Adrenal gland (tissue), 12 donors: ENCODE data around the gene ERF. TPM values are rescaled to one million over a fixed set of nuclear protein-coding genes. Genes with fewer than 3 reads are reported as not detected.

Source experiments
- DNase-seq, 7 donors: peaks; one replicate each; pipeline ENCODE4 v3.0.0-alpha.2; 2019 to 2020
- H3K27ac ChIP-seq, 5 donors: fragments of 200-600 bp; sonication (generic) in 4 of 5; 1 replicate in 3 of 5; 2 replicates in 2 of 5; pipeline versions ENCODE4 v1.5.1 to v1.8.0; 2016 to 2020; ENCODE audit warnings: mild to moderate bottlenecking in 1 of 5
- H3K27me3 ChIP-seq: fragments of 200-600 bp; 2 replicates; pipeline ENCODE4 v1.8.0; 2021
- H3K36me3 ChIP-seq, 2 donors: fragments of 200-600 bp; replicated peaks in 1 of 2; 1 replicate in 1 of 2; 2 replicates in 1 of 2; pipeline versions ENCODE4 v1.5.1 to v1.8.0; 2018 to 2022
- H3K4me1 ChIP-seq, 2 donors: fragments of 200-600 bp; replicated peaks in 1 of 2; 1 replicate in 1 of 2; 2 replicates in 1 of 2; pipeline versions ENCODE4 v1.5.1 to v1.8.0; 2018 to 2021
- H3K4me3 ChIP-seq, 4 donors: fragments of 200-600 bp; sonication (generic) in 3 of 4; one replicate each; pipeline ENCODE4 v1.5.1; 2016 to 2018
- H3K9me3 ChIP-seq, 3 donors: fragments of 200-600 bp; sonication (generic) in 1 of 3; replicated peaks in 1 of 3; 1 replicate in 2 of 3; 2 replicates in 1 of 3; pipeline versions ENCODE4 v1.5.1 to v1.8.0; 2016 to 2021
- POLR2A ChIP-seq, 2 donors: fragments of 450-650 bp; IDR thresholded peaks; one replicate each; pipeline ENCODE4 v1.6.1; 2017; ENCODE audit warnings: antibody characterized with exemption in 2 of 2, mild to moderate bottlenecking in 2 of 2, moderate library complexity in 1 of 2
- WGBS, 4 donors: extraction: QIAGEN DNeasy Blood & Tissue Kit in 2 of 4; methylation state at CpG; one replicate each; pipeline versions ENCODE4 v1.1.5 to v1.1.7; 2013 to 2017; 5-methylcytosine and 5-hydroxymethylcytosine counted together
- intact Hi-C, 2 donors: fragments of 100-400 bp; cut with DNase I; formaldehyde crosslinking; loops; one replicate each; pipeline versions ENCODE4 v1.14.1 to v1.15.0; 2022 to 2023
- polyA plus RNA-seq, 3 donors: library from polyadenylated mRNA; stranded (reverse); fragments of 200-250 nt in 2 of 3; fragments of 350-450 nt in 1 of 3; fragmentation: Illumina TruSeq in 1 of 3; extraction: RNeasy Lipid Tissue Mini Kit (QIAGEN cat#74804) in 1 of 3; gene quantifications; one replicate each; pipeline ENCODE4 v1.2.3, GENCODE V29; 2013 to 2014
- total RNA-seq, 9 donors: library from RNA; depleted of rRNA in 4 of 9; stranded (reverse); fragments of >200 nt in 4 of 9; fragments of 120-200 nt in 1 of 9; fragmentation: NEBNext Ultra II Directional in 1 of 9; extraction: Animal tissue kit (Norgen Biotek cat#: 25700) in 1 of 9; gene quantifications; one replicate each; pipeline versions ENCODE4 v1.1.0 to v1.2.4, GENCODE V29; 2013 to 2023
- TF ChIP-seq, protein P1 (sequence below), 6 experiments: fragments of 450-650 bp in 4 of 6; fragments of 200-600 bp in 2 of 6; sonication (generic) in 1 of 6; IDR thresholded peaks; 1 replicate in 5 of 6; 2 replicates in 1 of 6; pipeline versions ENCODE4 v1.5.1 to v1.8.0; 2016 to 2021; ENCODE audit warnings: antibody characterized with exemption in 6 of 6, mild to moderate bottlenecking in 2 of 6, moderate library complexity in 1 of 6
- donor health status: healthy with polysubstance abuse.
- donor health status: Bipolar disorder and iron deficiency.
- donor health status: DM: yes; HTN: yes; CAD: no.
- donor health status: DM: no; HTN: no; CAD: no.
- donor health status: DM: no; HTN: no; CAD: no.
- donor health status: DM: yes; HTN: yes; CAD: no.

The ERF gene
- total and polyA plus RNA-seq, 12 donors: 11.4 to 147 (median 52.4) TPM

DNA sequence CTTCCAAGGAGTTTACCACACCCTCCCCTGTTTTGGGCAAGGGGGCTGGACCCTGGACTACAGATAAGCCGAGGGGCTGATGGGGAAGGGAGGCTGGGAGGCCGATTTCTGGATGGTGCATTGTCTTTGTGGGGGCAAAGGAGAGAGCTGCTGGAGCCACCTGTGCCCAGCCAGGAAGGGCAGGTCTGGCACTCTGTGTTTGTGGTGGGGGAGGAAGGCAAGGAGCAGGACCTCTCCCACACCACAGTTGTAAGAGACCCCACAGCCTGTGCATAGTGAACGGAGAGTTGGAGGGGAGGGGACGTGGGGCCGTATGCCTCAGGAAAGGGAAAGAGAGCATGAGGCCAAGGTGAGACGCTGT lies 31.0 kb upstream of the ERF start:
- 18 to 30% (median 22%) methylated on average over 6 of the region's 6 CpGs for WGBS, 4 donors
- peak overlapping the region in 1 of 4 donors; percentile 14 for H3K4me3 ChIP-seq
- H3K27ac ChIP-seq: peak overlapping the region in 4 of 5 donors; percentile 49 to 100 (median 78)
- intact Hi-C loops: no loop called here
- peaks cover 0 to 42% of the 10 kb centered on the region in 2 donors for H3K36me3 ChIP-seq
- no peaks in the 10 kb centered on the region for H3K27me3 ChIP-seq
- H3K9me3 ChIP-seq: no peaks in the 10 kb centered on the region
- H3K4me1 ChIP-seq: peaks cover 49 to 50% of the 10 kb centered on the region in 2 donors
- TF ChIP-seq POLR2A (IDR thresholded peaks at IDR 0.05): no peak
- TF ChIP-seq, protein P1, sequence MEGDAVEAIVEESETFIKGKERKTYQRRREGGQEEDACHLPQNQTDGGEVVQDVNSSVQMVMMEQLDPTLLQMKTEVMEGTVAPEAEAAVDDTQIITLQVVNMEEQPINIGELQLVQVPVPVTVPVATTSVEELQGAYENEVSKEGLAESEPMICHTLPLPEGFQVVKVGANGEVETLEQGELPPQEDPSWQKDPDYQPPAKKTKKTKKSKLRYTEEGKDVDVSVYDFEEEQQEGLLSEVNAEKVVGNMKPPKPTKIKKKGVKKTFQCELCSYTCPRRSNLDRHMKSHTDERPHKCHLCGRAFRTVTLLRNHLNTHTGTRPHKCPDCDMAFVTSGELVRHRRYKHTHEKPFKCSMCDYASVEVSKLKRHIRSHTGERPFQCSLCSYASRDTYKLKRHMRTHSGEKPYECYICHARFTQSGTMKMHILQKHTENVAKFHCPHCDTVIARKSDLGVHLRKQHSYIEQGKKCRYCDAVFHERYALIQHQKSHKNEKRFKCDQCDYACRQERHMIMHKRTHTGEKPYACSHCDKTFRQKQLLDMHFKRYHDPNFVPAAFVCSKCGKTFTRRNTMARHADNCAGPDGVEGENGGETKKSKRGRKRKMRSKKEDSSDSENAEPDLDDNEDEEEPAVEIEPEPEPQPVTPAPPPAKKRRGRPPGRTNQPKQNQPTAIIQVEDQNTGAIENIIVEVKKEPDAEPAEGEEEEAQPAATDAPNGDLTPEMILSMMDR (IDR thresholded peaks at IDR 0.05): no peak
- DNase-seq: peak in 1 of 7 donors; percentile 29

DNA sequence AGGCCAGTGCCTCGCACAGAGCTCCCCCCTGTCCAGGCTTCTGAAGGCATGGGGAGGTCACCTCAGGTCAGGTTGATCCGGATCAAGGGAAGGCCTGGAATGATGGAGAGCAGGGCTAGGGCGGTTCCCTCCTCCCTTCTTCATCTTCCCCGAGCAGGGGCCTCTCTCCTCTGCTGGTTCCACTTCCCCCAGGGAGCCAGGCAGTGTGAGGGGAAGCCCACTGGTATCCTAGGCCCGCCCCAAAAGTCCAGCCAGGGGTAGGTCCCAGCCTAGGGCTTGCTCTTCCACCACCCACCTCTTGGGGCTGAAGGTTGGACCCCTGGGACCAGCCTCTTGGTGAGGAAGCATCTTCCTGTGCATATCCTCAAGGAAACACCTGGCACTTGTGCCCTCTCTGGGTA lies 30.6 kb upstream of the ERF start:
- 29 to 38% (median 33%) methylated on average over 5 of the region's 5 CpGs for WGBS, 4 donors
- intact Hi-C loops: no loop called here
- TF ChIP-seq, protein P1 (IDR thresholded peaks at IDR 0.05): no peak
- TF ChIP-seq POLR2A (IDR thresholded peaks at IDR 0.05): no peak
- Histone ChIP-seq H3K27me3 (no peaks in the 10 kb centered on the region), H3K4me3 (peak overlapping the region in 1 of 4 donors; percentile 14), H3K36me3 (peaks cover 0 to 37% of the 10 kb centered on the region in 2 donors), H3K4me1 (peaks cover 49 to 51% of the 10 kb centered on the region in 2 donors), H3K27ac (peak overlapping the region; percentile 40 to 100 (median 70)), H3K9me3 (no peaks in the 10 kb centered on the region)
- DNase-seq: peak in 4 of 7 donors; percentile 27 to 65 (median 34)

DNA sequence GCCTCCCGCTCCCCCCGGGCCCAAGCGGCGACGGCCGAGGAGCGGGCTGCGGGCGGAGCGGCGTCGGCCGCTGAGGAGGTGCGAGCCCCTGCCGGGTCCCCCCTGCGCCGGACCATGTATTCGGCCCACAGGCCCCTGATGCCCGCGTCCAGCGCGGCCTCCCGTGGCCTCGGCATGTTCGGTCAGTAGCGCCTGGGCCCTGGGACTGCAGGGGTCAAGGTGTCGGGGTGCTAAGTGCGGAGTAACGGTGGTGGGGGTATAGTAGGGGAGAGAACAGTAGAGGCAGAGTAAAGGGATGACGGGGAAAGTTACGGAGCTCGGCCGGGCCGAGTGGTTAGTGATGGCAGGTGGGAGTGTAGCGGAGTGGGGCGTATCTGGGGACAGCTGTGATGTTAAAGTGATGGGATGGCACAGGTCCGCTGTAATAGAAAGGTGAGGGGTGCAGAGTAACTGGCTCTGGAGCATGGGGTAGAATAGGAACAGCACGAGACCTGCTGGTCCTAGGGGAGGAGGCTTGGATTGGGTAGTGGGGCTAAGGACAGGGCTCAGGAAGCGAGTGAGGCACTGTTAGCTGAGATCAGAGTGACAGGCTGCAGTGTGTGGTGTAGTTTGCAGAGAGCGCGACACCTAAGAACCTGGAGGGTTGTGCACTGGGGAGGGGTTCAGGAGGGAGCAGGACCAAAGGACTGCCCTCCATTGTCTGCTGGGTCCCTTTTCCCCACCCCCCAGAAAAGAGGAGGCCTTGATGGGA lies 29.8 kb upstream of the ERF start:
- Histone ChIP-seq H3K4me3 (peak overlapping the region in 2 of 4 donors; percentile 48 to 89), H3K27me3 (no peaks in the 10 kb centered on the region), H3K27ac (peak overlapping the region; percentile 40 to 100 (median 70)), H3K9me3 (no peaks in the 10 kb centered on the region), H3K4me1 (peaks cover 49 to 51% of the 10 kb centered on the region in 2 donors), H3K36me3 (peaks cover 0 to 30% of the 10 kb centered on the region in 2 donors)
- intact Hi-C loops: no loop called here
- DNase-seq: peak in 4 of 7 donors; percentile 43 to 70 (median 51)
- 2 to 9% (median 4%) methylated on average over 20 to 41 of the region's 41 CpGs for WGBS, 4 donors
- TF ChIP-seq POLR2A (IDR thresholded peaks at IDR 0.05): no peak
- TF ChIP-seq, protein P1 (IDR thresholded peaks at IDR 0.05): no peak

DNA sequence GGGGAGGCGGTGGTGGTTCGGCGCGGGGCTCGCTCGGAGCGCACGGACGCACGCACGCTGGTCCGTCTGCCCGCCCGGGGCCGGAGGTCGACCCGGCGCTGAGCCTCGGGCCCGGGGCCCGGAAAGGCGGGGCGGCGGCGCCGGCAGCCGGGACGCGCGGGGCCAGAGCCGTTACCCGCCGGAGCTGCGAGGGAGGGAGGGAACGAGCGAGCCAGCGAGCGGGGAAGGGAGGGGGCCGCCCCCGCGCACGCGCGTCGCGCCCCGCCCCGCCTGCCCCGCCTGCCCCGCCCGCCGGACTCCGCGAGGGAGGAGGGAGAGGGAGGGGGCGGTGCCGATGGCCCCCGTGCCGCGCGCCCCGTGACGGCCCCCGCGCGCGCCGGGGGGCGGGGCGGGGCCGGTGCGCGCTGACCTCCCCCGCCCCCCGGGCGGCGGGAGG lies 29.2 kb upstream of the ERF start:
- peak; percentile 37 to 65 for TF ChIP-seq POLR2A (IDR thresholded peaks at IDR 0.05)
- TF ChIP-seq, protein P1 (IDR thresholded peaks at IDR 0.05): no peak
- Histone ChIP-seq H3K9me3 (no peaks in the 10 kb centered on the region), H3K27ac (peak overlapping the region in 4 of 5 donors; percentile 61 to 100 (median 92)), H3K4me1 (peaks cover 54 to 58% of the 10 kb centered on the region in 2 donors), H3K36me3 (peaks cover 0 to 23% of the 10 kb centered on the region in 2 donors), H3K27me3 (no peaks in the 10 kb centered on the region), H3K4me3 (peak overlapping the region in 1 of 4 donors; percentile 89)
- intact Hi-C loops: no loop called here
- 1% methylated on average over 75 of the region's 76 CpGs; no CpG with 5 or more reads in 3 of the 4 donors for WGBS, 4 donors
- DNase-seq: peak; percentile 79 to 88 (median 85)
